HCT116 (cell line): ENCODE results near the gene NT5DC2. TPM values are rescaled to one million over a fixed set of nuclear protein-coding genes. Genes with fewer than 3 reads are reported as not detected.

ENCODE experiments used
- ATAC-seq: fragments of 200-7000 bp; cut with Tn5 transposase; 2 replicates; pipeline ENCODE4 v1.9.1; 2020; ENCODE audit warnings: mild to moderate bottlenecking, moderate library complexity
- BruUV-seq: library from RNA; stranded (reverse); fragments of 400-500 nt; replicated peaks from 2 replicates; lab custom pipeline; 2021; lab: Mats Ljungman, UMichigan
- CTCF ChIA-PET: fragments of 300-600 bp; sonication (Branson Sonifier 250); formaldehyde crosslinking; loops from one replicate; lab custom pipeline; 2021; ENCODE audit warnings: antibody characterized with exemption; lab: Charles Lee
- POLR2A ChIA-PET: fragments of 300-600, 350-600 bp; sonication (Branson Sonifier 250); formaldehyde crosslinking; loops from one replicate; lab custom pipeline; 2021; ENCODE audit warnings: antibody characterized with exemption; lab: Charles Lee
- RAD21 ChIA-PET, 2 experiments: fragments of 300-600 bp; sonication (Branson Sonifier 250); formaldehyde crosslinking; loops; one replicate each; lab custom pipeline; 2023; ENCODE audit warnings: low total read pairs in 2 of 2; ENCODE audit not compliant: uncharacterized antibody in 2 of 2, unreplicated experiment in 2 of 2, low non-redundant PET in 1 of 2; lab: Charles Lee
- DNase-seq: peaks from one replicate; pipeline ENCODE4 v3.0.0-alpha.2; 2010; ENCODE audit warnings: low read depth, low spot score
- H2AFZ ChIP-seq: fragments of 200-600 bp; shearing (Covaris generic), sonication (generic); 2 replicates; pipeline ENCODE4 v1.6.1; 2017; ENCODE audit warnings: low read depth, mixed run types, mixed read lengths, antibody characterized with exemption, low read length; ENCODE audit not compliant: poor library complexity, severe bottlenecking
- H3K27ac ChIP-seq: 2 replicates; pipeline ENCODE4 v1.5.1; 2012; ENCODE audit warnings: low read depth, low read length
- H3K27me3 ChIP-seq: fragments of 200-600 bp; sonication (generic); 2 replicates; pipeline ENCODE4 v1.6.1; 2016; ENCODE audit warnings: mixed run types, low read length, mixed read lengths; ENCODE audit not compliant: insufficient read depth
- H3K36me3 ChIP-seq, 2 experiments: fragments of 200-500 bp in 1 of 2; fragments of 200-600 bp in 1 of 2; sonication (Bioruptor generic) in 1 of 2; sonication (generic) in 1 of 2; 2 replicates each; pipeline versions ENCODE4 v1.5.1 to v1.6.1; 2014 to 2016; ENCODE audit warnings: low read length in 2 of 2, inconsistent platforms in 1 of 2, mixed read lengths in 1 of 2, mixed run types in 1 of 2; ENCODE audit not compliant: insufficient read depth in 2 of 2, control insufficient read depth in 1 of 2
- H3K4me1 ChIP-seq, 2 experiments: fragments of 200-600 bp in 1 of 2; sonication (generic) in 1 of 2; 2 replicates each; pipeline versions ENCODE4 v1.5.1 to v1.6.1; 2012 to 2017; ENCODE audit warnings: low read length in 2 of 2, inconsistent platforms in 1 of 2, mild to moderate bottlenecking in 1 of 2, mixed read lengths in 1 of 2, mixed run types in 1 of 2, moderate library complexity in 1 of 2; ENCODE audit not compliant: insufficient read depth in 2 of 2, control insufficient read depth in 1 of 2
- H3K4me2 ChIP-seq: fragments of 200-600 bp; sonication (generic); 2 replicates; pipeline ENCODE4 v1.6.1; 2017; ENCODE audit warnings: mixed run types, low read length, mixed read lengths
- H3K4me3 ChIP-seq, 2 experiments: fragments of 200-600 bp in 1 of 2; sonication (generic) in 1 of 2; replicated peaks in 1 of 2; 2 replicates each; pipeline ENCODE4 v1.5.1; 2011 to 2016; ENCODE audit warnings: low read length in 2 of 2, control low read depth in 1 of 2, low read depth in 1 of 2, mild to moderate bottlenecking in 1 of 2, mixed read lengths in 1 of 2, mixed run types in 1 of 2
- H3K79me2 ChIP-seq: fragments of 200-600 bp; sonication (generic); 2 replicates; pipeline ENCODE4 v1.6.1; 2017; ENCODE audit warnings: mild to moderate bottlenecking, mixed run types, low read length, moderate library complexity, mixed read lengths; ENCODE audit not compliant: insufficient read depth
- H3K9ac ChIP-seq: fragments of 200-600 bp; sonication (generic); 2 replicates; pipeline ENCODE4 v1.6.1; 2016; ENCODE audit warnings: low read length, mixed read lengths
- H3K9me2 ChIP-seq: fragments of 200-600 bp; sonication (generic), shearing (Covaris generic); 2 replicates; pipeline ENCODE4 v1.6.1; 2017; ENCODE audit warnings: mixed run types, mild to moderate bottlenecking, moderate library complexity; ENCODE audit not compliant: insufficient read depth
- H3K9me3 ChIP-seq, 2 experiments: fragments of 200-500 bp in 1 of 2; fragments of 200-600 bp in 1 of 2; sonication (Bioruptor generic) in 1 of 2; sonication (generic) in 1 of 2; 2 replicates each; pipeline ENCODE4 v1.6.1; 2014 to 2017; ENCODE audit warnings: low read length in 2 of 2, mixed read lengths in 2 of 2, inconsistent platforms in 1 of 2, low read depth in 1 of 2, mild to moderate bottlenecking in 1 of 2, mixed run types in 1 of 2, moderate library complexity in 1 of 2; ENCODE audit not compliant: control insufficient read depth in 1 of 2, insufficient read depth in 1 of 2
- H4K20me1 ChIP-seq: fragments of 200-600 bp; sonication (generic), shearing (Covaris generic); 2 replicates; pipeline ENCODE4 v1.6.1; 2017; ENCODE audit warnings: mixed run types, mild to moderate bottlenecking, moderate library complexity; ENCODE audit not compliant: insufficient read depth
- CEBPB ChIP-seq: IDR thresholded peaks from 2 replicates; pipeline ENCODE4 v1.6.1; 2012; ENCODE audit warnings: low read depth
- CTCF ChIP-seq, 3 experiments: fragments of 200-600 bp in 1 of 3; sonication (generic) in 1 of 3; IDR thresholded peaks in 2 of 3; conservative IDR thresholded peaks in 1 of 3; 2 replicates each; pipeline ENCODE4 v1.5.1; 2012 to 2017; ENCODE audit warnings: low read depth in 2 of 3, low read length in 2 of 3, antibody characterized with exemption in 1 of 3, borderline replicate concordance in 1 of 3, control low read depth in 1 of 3, mild to moderate bottlenecking in 1 of 3, mixed read lengths in 1 of 3, mixed run types in 1 of 3, moderate library complexity in 1 of 3; ENCODE audit not compliant: insufficient read depth in 1 of 3
- EGR1 ChIP-seq: IDR thresholded peaks from 2 replicates; pipeline ENCODE4 v1.6.1; 2012; ENCODE audit warnings: low read depth
- EZH2phosphoT487 ChIP-seq: fragments of 200-600 bp; IDR thresholded peaks from 2 replicates; pipeline ENCODE4 v1.6.1; 2018; ENCODE audit warnings: antibody characterized with exemption, borderline replicate concordance
- FOSL1 ChIP-seq: IDR thresholded peaks from 2 replicates; pipeline ENCODE4 v1.6.1; 2012; ENCODE audit warnings: low read depth
- RAD21 ChIP-seq: IDR thresholded peaks from 2 replicates; pipeline ENCODE4 v1.6.1; 2012; ENCODE audit warnings: low read depth, mild to moderate bottlenecking
- SIN3A ChIP-seq: IDR thresholded peaks from 2 replicates; pipeline ENCODE4 v1.6.1; 2012; ENCODE audit warnings: low read depth
- SRF ChIP-seq: IDR thresholded peaks from 2 replicates; pipeline ENCODE4 v1.6.1; 2012; ENCODE audit warnings: low read depth
- TCF7L2 ChIP-seq: IDR thresholded peaks from 2 replicates; pipeline ENCODE4 v1.7.0; 2011; ENCODE audit warnings: borderline replicate concordance, inconsistent platforms; ENCODE audit not compliant: insufficient read depth, insufficient read length; ENCODE audit errors: extremely low read depth
- ZBTB33 ChIP-seq: IDR thresholded peaks from 2 replicates; pipeline ENCODE4 v1.6.1; 2011; ENCODE audit warnings: mild to moderate bottlenecking, low read length, moderate library complexity; ENCODE audit not compliant: insufficient replicate concordance; ENCODE audit errors: extremely low read depth
- intact Hi-C: fragments of 100-400 bp; cut with micrococcal nuclease; formaldehyde crosslinking; loops from 2 replicates; pipeline ENCODE4 v1.10.0; 2022
- total RNA-seq: library from RNA; stranded (reverse); gene quantifications from one replicate; pipeline ENCODE4 v1.2.1, GENCODE V29; 2021; ENCODE audit not compliant: unreplicated experiment
- TF ChIP-seq, protein P1 (sequence below): IDR thresholded peaks from 2 replicates; pipeline ENCODE4 v1.6.1; 2012

The NT5DC2 gene
- total RNA-seq, 1 experiment from 2014 or later = 125 TPM

DNA sequence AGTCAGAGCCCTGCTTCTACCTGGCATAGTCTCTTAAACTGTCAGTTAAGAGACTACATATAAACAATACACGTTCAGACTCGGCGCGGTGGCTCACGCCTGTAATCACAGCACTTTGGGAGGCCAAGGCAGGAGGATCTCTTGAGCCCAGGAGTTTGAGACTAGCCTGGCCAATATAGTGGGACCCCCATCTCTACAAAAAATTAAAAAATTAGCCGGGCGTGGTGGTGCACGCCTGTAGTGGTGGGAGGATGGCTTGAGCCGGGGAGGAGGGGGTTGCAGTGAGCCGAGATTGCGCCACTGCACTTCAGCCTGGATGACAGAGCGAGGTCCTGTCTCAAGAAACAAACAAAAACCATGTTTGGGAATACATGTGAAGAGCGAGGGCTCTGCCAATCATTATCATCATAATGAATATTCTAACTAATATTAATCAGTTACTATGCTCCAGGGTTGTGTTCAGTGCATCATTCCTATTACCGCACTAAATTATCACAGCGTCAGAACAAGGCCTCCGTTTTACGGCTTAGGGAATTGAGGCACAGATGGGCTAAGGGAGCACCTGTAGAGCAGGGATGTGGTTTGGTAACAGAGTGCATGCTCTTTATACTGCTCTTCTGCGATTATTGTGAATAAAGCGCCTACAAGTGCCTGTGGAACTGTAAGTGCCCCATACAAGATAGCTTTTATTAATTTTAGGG, 1.9 kb upstream of the NT5DC2 start (continued):
- no peak for TF ChIP-seq EZH2phosphoT487

DNA sequence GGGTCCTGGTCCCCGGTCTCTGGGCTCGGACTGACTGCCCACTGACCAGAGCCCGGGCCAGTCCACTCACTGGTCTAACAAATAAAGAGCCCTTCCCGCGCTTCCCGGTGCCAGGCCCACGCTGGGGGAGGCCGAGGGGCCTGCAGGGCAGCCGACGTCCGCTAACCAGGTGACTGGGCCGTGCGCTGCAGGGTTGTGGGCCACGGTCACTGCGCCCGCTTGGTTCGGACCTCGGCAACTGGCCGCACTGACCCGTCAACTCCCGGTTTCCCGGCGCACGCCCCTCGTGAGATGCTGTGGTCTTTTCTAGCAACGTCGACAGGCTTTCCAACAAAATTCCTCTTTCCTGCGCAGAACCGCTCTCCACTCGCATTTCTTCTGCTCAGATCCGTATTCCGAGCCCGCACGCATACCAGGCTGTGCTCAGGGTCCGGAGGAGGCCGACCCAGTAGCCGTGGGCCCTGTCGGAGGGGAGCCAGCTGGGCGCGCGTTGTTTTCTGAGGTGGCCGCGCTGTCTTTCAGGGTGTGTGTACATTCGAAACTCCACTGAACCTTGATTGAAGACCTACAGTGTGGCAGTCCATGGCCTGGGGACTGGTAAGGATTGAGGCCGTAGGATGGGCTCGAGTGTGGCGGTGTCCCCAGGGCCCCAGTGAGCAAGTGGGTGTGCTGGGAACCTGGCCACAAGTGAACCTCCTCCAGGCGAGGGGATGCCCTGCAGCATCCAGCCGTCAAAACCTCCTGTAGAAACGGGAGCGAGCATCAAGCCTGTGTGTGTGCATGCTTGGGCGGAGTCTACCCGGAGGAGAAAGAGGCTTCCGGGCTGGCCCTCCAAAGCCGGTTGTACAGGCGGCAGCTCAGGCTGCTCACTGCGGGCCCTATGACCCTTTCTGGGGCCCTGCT, 875 bp upstream of the NT5DC2 start:
- Histone ChIP-seq H3K4me3 (peak overlapping the region; percentile 23 to 36; a peak in 3 of 4 replicates), H3K4me2 (peak overlapping the region; percentile 53), H3K9me3 (no peaks in the 10 kb centered on the region), H3K36me3 (no peaks in the 10 kb centered on the region; a peak in 1 of 4 replicates), H3K27ac (peak overlapping the region; percentile 62), H2AFZ (no peak overlapping the region), H3K79me2 (peaks cover 59% of the 10 kb centered on the region), H4K20me1 (no peaks in the 10 kb centered on the region), H3K9me2 (no peaks in the 10 kb centered on the region), H3K9ac (peak overlapping the region; percentile 37), H3K27me3 (no peaks in the 10 kb centered on the region), H3K4me1 (peaks cover 14 to 43% of the 10 kb centered on the region in 2 experiments; a peak in 3 of 4 replicates)
- ATAC-seq = no peak
- ChIA-PET RAD21 (no interaction called here), CTCF (no interaction called here), POLR2A (no interaction called here)
- TF ChIP-seq EZH2phosphoT487 (no peak), SRF (no peak), CTCF (IDR thresholded peaks at IDR 0.05 in 2 of 3, conservative IDR thresholded peaks at IDR 0.05 in 1 of 3; ENCODE audit: borderline replicate concordance in 1 of 3, insufficient read depth in 1 of 3, low read depth in 2 of 3, low read length in 2 of 3) (no peak), SIN3A (no peak), FOSL1 (no peak), ZBTB33 (no peak), CEBPB (no peak), EGR1 (no peak), TCF7L2 (no peak), RAD21 (no peak)
- TF ChIP-seq, protein P1, sequence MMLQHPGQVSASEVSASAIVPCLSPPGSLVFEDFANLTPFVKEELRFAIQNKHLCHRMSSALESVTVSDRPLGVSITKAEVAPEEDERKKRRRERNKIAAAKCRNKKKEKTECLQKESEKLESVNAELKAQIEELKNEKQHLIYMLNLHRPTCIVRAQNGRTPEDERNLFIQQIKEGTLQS = no peak
- intact Hi-C loops = no loop called here
- DNase-seq = no peak
- no TSS peak for BruUV-seq
